Lower lobe of right lung (tissue), 2 donors: ENCODE results near the gene SLC9A9. TPM values are rescaled to one million over a fixed set of nuclear protein-coding genes. Genes with fewer than 3 reads are reported as not detected.

Source experiments
- ATAC-seq, 2 donors: fragments of 200-7000 bp; cut with Tn5 transposase; one replicate each; pipeline ENCODE4 v1.9.1; 2020 to 2022; ENCODE audit warnings: mild to moderate bottlenecking in 2 of 2, moderate library complexity in 2 of 2
- DNase-seq: peaks from one replicate; pipeline ENCODE4 v3.0.0-alpha.2; 2020
- H3K27ac ChIP-seq: fragments of 200-600 bp; one replicate; pipeline ENCODE4 v1.8.0; 2022
- H3K27me3 ChIP-seq: fragments of 200-600 bp; one replicate; pipeline ENCODE4 v1.8.0; 2022; ENCODE audit warnings: low read depth
- H3K36me3 ChIP-seq: fragments of 200-600 bp; one replicate; pipeline ENCODE4 v1.8.0; 2022; ENCODE audit warnings: mild to moderate bottlenecking
- H3K4me1 ChIP-seq: fragments of 200-600 bp; one replicate; pipeline ENCODE4 v1.8.0; 2022
- H3K4me3 ChIP-seq: fragments of 200-600 bp; one replicate; pipeline ENCODE4 v1.8.0; 2022; ENCODE audit warnings: mild to moderate bottlenecking
- H3K9me3 ChIP-seq: fragments of 200-600 bp; one replicate; pipeline ENCODE4 v1.8.0; 2022
- intact Hi-C: fragments of 100-400 bp; cut with DNase I; formaldehyde crosslinking; loops from one replicate; pipeline ENCODE4 v1.11.0; 2022
- total RNA-seq: library from RNA; stranded (reverse); fragmentation: NEBNext Ultra II Directional; extraction: Animal tissue kit (Norgen Biotek cat#: 25700); gene quantifications from one replicate; pipeline ENCODE4 v1.2.1, GENCODE V29; 2021
- TF ChIP-seq, protein P1 (sequence below): fragments of 200-600 bp; IDR thresholded peaks from one replicate; pipeline ENCODE4 v1.8.0; 2022; ENCODE audit warnings: antibody characterized with exemption, mild to moderate bottlenecking
- donor health status: DM: no; HTN: yes; CAD: no; lungs with severe emphysema.

Gene SLC9A9
- total RNA-seq, 1 donor from 2014 or later: 15.6 TPM

DNA sequence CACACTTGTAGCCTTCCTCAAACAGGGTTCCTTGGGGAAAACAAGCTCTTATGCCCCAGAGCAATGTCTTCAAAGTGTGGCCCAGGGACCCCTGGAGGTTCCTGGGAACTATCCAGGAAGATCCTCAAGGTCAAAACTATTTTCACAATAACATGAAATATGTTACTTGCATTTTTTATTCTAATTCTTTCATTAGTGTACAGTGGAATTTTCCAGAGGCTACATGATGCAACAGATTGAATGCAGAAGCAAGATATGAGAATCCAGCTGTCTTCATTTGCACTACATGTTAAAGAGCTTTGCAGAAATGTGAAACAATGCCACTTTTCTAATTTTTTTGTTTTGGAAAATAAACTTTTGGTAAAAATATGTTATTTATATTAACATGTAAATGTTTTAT, 190.9 kb downstream of the SLC9A9 start:
- no peak for DNase-seq
- H3K4me1 ChIP-seq: no peaks in the 10 kb centered on the region
- H3K36me3 ChIP-seq: no peaks in the 10 kb centered on the region
- intact Hi-C loops: no loop called here
- no peak for ATAC-seq
- no peaks in the 10 kb centered on the region for H3K27me3 ChIP-seq
- no peak overlapping the region for H3K27ac ChIP-seq
- TF ChIP-seq, protein P1, sequence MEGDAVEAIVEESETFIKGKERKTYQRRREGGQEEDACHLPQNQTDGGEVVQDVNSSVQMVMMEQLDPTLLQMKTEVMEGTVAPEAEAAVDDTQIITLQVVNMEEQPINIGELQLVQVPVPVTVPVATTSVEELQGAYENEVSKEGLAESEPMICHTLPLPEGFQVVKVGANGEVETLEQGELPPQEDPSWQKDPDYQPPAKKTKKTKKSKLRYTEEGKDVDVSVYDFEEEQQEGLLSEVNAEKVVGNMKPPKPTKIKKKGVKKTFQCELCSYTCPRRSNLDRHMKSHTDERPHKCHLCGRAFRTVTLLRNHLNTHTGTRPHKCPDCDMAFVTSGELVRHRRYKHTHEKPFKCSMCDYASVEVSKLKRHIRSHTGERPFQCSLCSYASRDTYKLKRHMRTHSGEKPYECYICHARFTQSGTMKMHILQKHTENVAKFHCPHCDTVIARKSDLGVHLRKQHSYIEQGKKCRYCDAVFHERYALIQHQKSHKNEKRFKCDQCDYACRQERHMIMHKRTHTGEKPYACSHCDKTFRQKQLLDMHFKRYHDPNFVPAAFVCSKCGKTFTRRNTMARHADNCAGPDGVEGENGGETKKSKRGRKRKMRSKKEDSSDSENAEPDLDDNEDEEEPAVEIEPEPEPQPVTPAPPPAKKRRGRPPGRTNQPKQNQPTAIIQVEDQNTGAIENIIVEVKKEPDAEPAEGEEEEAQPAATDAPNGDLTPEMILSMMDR: no peak
- H3K9me3 ChIP-seq: no peaks in the 10 kb centered on the region
- H3K4me3 ChIP-seq: no peak overlapping the region

DNA sequence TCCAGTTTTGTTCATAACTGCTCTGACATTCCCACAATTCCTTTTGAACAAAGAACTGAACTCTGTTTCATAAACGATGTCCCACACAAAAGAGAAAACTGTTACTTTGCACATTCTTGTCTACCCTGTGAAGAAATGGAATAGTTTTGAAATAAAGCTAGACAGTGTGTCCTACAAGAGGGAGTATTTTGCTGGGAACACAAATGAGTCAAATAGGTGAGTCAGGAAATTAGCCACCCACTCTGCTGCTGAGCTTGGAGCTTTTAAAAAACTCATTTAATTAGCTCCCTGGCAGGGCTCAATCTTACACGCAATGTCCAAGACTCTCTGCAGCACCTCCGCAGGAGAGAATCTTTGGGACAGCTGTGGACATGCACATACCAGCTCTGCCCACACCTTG, 193.4 kb downstream of the SLC9A9 start:
- TF ChIP-seq, protein P1: no peak
- H3K9me3 ChIP-seq: no peaks in the 10 kb centered on the region
- intact Hi-C loops: no loop called here
- no peaks in the 10 kb centered on the region for H3K36me3 ChIP-seq
- H3K4me1 ChIP-seq: no peaks in the 10 kb centered on the region
- H3K27ac ChIP-seq: no peak overlapping the region
- ATAC-seq (no peak), DNase-seq (no peak)
- no peak overlapping the region for H3K4me3 ChIP-seq
- H3K27me3 ChIP-seq: no peaks in the 10 kb centered on the region

DNA sequence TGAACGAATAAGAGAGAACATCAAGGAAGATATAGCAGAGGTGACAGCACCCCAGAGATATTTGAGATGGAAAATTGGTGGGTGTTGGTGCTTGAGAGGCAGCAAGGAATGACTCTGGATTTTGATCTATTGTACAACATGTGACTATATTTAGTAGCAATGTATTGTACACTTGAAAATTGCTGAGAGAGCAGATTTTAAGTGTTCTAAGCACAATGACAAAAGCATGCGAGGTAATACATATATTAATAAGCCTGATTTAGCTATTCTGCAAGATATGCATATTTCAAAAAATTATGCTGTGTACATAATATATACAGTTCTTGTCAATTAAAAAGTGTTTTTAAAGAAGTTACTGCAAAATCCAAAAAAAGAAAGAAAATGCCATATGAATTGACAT, 194.3 kb downstream of the SLC9A9 start:
- TF ChIP-seq, protein P1: no peak
- ATAC-seq: no peak
- no peak overlapping the region for H3K4me3 ChIP-seq
- no peaks in the 10 kb centered on the region for H3K36me3 ChIP-seq
- H3K4me1 ChIP-seq: no peaks in the 10 kb centered on the region
- no peaks in the 10 kb centered on the region for H3K27me3 ChIP-seq
- no peaks in the 10 kb centered on the region for H3K9me3 ChIP-seq
- intact Hi-C loops: no loop called here
- H3K27ac ChIP-seq: no peak overlapping the region
- no peak for DNase-seq

GRCh38 chr3:143653493-143653892, 194.8 kb downstream of the SLC9A9 start:
- Histone ChIP-seq H3K27me3 (no peaks in the 10 kb centered on the region), H3K4me3 (no peak overlapping the region), H3K4me1 (no peaks in the 10 kb centered on the region), H3K36me3 (no peaks in the 10 kb centered on the region), H3K9me3 (no peaks in the 10 kb centered on the region), H3K27ac (no peak overlapping the region)
- intact Hi-C loops: no loop called here
- TF ChIP-seq, protein P1: no peak
- ATAC-seq (no peak), DNase-seq (no peak)

- Histone ChIP-seq H3K27me3 (no peaks in the 10 kb centered on the region), H3K4me3 (no peak overlapping the region), H3K4me1 (no peaks in the 10 kb centered on the region), H3K27ac (no peak overlapping the region), H3K9me3 (no peaks in the 10 kb centered on the region), H3K36me3 (no peaks in the 10 kb centered on the region)
- intact Hi-C loops: no loop called here
- ATAC-seq (no peak), DNase-seq (no peak)
- TF ChIP-seq, protein P1: no peak
Measured at GRCh38 chr3:143652118-143652517, 196.2 kb downstream of the SLC9A9 start.

GRCh38 chr3:143650827-143651226, 197.4 kb downstream of the SLC9A9 start:
- TF ChIP-seq, protein P1: no peak
- intact Hi-C loops: no loop called here
- ATAC-seq: no peak

More at GRCh38 chr3:143650827-143651226, 197.4 kb downstream of the SLC9A9 start:
- Histone ChIP-seq H3K4me1 (no peaks in the 10 kb centered on the region), H3K4me3 (no peak overlapping the region), H3K36me3 (no peaks in the 10 kb centered on the region), H3K27ac (no peak overlapping the region), H3K9me3 (no peaks in the 10 kb centered on the region), H3K27me3 (no peaks in the 10 kb centered on the region)
- no peak for DNase-seq
